Kasumi-1 (cell line): ENCODE results near the gene FOXA2.
"Not testable (repeated sequence)": the region's sequence is repeated elsewhere in the genome, so short reads cannot be mapped to it uniquely, and the experiment has no call there.

Experiments
- DNase-seq, 2 experiments: peaks; one replicate each; lab custom pipeline; 2025; lab: John Stamatoyannopoulos, UW

The FOXA2 gene

GRCh38 chr20:22567944-22568871, 16.2 kb downstream of the FOXA2 start:
- DNase-seq: no peak

DNA sequence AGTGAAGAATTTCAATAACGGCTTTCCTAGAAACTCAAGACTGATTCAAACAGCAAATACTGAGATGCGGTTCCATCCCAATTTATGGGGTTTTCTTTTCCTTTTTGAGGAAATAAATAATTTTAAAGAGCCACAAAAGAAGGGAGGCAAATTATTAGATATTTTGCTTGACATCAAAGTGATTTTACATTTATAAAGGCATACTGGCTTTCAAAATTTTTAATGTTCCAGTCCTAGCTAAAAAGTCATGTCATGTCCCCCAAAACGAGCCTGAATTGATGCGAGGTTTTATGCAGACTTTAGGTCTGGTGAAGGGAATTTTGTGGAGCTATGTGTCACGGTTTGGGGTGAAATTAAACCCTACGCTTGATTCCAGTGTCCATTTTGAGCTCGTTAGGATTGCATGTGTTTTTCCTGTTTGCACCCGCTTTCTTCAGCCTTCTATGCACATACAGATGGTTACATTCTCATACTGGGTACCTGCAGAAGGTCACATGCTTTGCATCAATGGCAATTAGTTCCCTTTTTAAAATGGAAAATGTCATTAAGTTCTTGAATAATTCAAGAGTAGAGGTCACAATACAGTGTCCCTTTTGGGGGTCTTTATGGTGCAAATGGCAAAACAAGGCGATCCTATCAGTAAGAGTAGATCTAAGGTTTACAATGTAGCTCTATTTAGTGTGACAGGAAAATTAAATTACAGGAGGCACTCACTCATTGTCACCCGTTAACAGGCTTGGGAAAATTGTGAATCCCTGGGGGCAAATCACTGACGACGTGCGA, 17.3 kb downstream of the FOXA2 start:
- DNase-seq: no peak

- DNase-seq: no peak
Observed at GRCh38 chr20:22563062-22563965, 21.1 kb downstream of the FOXA2 start.

DNA sequence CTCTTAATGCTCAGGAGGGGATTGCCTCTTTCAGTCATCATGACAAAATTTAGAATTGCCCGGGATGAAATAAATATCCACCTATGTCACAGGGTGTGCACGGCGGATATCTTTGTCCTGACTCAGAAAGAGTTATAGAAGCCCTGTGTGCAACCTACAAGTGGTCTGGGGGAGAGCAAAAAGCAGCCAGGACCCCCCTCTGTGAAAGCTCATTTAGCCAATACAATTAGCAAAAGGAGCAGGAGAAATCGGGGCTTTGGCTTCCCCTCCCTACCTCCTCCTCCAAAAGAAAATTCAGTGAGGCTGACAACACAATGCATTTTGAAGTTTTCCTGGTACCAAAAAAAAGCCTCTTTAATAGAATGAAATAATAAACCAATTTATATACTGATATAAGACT, 21.8 kb downstream of the FOXA2 start:
- no peak for DNase-seq

GRCh38 chr20:22561965-22562577, 22.3 kb downstream of the FOXA2 start:
- DNase-seq: no peak

- no peak for DNase-seq
Observed at GRCh38 chr20:22560817-22561216, 23.6 kb downstream of the FOXA2 start.

GRCh38 chr20:22559711-22560318, 24.6 kb downstream of the FOXA2 start:
- DNase-seq: no peak

- DNase-seq: no peak
Observed at GRCh38 chr20:22557403-22558276, 26.7 kb downstream of the FOXA2 start.

GRCh38 chr20:22556565-22557056, 27.8 kb downstream of the FOXA2 start:
- no peak for DNase-seq

GRCh38 chr20:22555791-22556564, 28.4 kb downstream of the FOXA2 start:
- no peak for DNase-seq

- DNase-seq: no peak
Observed at GRCh38 chr20:22554391-22554790, 30.0 kb downstream of the FOXA2 start.

GRCh38 chr20:22550514-22550913, 33.9 kb downstream of the FOXA2 start:
- DNase-seq: not testable (repeated sequence)

DNA sequence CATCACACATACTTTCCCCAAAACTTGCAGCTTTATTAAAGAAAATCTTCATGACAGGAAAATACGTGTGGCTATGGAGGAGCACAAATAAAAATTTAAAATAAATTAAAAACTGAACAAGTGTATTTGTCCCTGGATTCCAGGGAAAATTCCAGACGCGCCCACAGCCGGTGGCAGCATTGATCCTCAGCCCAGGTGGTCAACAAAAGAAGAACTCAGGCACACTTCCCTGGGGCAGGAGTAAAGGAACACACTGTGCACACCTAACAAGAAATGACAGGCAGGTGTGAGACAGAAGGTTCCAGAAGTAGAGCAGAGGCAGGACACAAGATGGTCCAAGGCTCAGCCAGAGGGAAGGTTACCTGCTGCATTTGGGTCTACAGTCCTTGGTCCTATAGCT, 36.3 kb downstream of the FOXA2 start:
- no peak for DNase-seq

GRCh38 chr20:22546344-22546743, 38.0 kb downstream of the FOXA2 start:
- no peak for DNase-seq

- no peak for DNase-seq
Observed at GRCh38 chr20:22545045-22545444, 39.3 kb downstream of the FOXA2 start.

GRCh38 chr20:22544462-22544861, 39.9 kb downstream of the FOXA2 start:
- DNase-seq: no peak

DNA sequence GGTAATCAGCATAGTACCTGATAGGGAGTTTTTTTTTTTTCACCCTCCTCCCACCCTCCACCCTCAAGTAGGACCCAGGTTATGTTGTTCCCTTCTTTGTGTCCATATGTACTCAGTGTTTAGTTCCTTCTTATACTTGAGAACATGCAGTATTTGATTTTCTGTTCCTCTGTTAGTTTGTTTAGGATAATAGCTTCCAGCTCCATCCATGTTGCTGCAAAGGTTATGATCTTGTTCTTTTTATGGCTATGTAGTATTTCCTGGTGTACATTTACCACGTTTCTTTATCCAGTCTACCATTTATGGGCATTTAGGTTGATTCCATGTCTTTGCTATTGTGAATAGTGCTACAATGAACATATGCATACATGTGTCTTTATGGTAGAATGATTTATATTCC, 41.9 kb downstream of the FOXA2 start:
- no peak for DNase-seq

DNA sequence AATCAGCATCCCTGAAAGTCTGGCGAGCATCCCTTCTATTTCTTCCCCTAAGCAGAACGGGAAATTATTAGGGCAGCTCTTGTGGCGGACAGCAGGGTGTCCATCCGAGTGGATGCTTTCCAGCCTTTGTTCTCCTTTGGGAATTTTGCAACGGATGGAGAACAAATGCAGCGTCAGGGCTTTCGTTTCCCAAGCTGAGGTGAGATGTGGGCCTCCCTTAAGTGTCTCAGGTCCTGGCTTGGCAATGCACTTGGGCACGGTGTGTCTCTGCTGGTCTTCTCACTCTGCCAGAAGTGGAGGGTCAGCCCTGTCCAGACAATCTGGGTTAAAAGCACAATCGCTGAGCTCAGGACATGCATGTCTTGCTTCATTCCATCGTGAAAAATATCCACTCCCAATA, 43.5 kb downstream of the FOXA2 start:
- DNase-seq: no peak
